ENCODE measurements around the gene NPAT. TPM values are rescaled to one million over a fixed set of nuclear protein-coding genes. Genes with fewer than 3 reads are reported as not detected.

The NPAT gene
- polyA plus RNA-seq, 1 donor from 2014 or later: 10.8 TPM

- H3K27ac ChIP-seq (ENCODE audit: low read length): no peak overlapping the region
- no peaks in the 10 kb centered on the region for H4K20me1 ChIP-seq (ENCODE audit: insufficient read depth)
- TF ChIP-seq POLR2AphosphoS5 (IDR thresholded peaks at IDR 0.05) (no peak), SMC3 (conservative IDR thresholded peaks at IDR 0.05; ENCODE audit: poor library complexity) (peak; percentile 59), CTCF (IDR thresholded peaks at IDR 0.05; ENCODE audit: poor library complexity, severe bottlenecking) (peak; percentile 67), MXI1 (conservative IDR thresholded peaks at IDR 0.05; ENCODE audit: poor library complexity, severe bottlenecking) (no peak), TAF1 (IDR thresholded peaks at IDR 0.05; ENCODE audit: low read depth) (no peak), RAD21 (conservative IDR thresholded peaks at IDR 0.05) (peak; percentile 65)
- no peaks in the 10 kb centered on the region for H3K9me2 ChIP-seq (ENCODE audit: insufficient read depth, low read length)
- no peaks in the 10 kb centered on the region for H3K9me3 ChIP-seq (ENCODE audit: low read length)
- no peak overlapping the region for H3K4me2 ChIP-seq (ENCODE audit: low read length)
- H3K36me3 ChIP-seq (ENCODE audit: insufficient read depth, low read length): no peaks in the 10 kb centered on the region
- no peak overlapping the region for H2AFZ ChIP-seq (ENCODE audit: low read depth, low read length)
- no peaks in the 10 kb centered on the region for H3F3A ChIP-seq (ENCODE audit: insufficient read depth, low read length, poor library complexity, severe bottlenecking)
- no peak overlapping the region for H3K4me3 ChIP-seq (ENCODE audit: low read length)
- H3K79me2 ChIP-seq (replicated peaks; ENCODE audit: insufficient read depth, low read length): no peaks in the 10 kb centered on the region
- H3K9ac ChIP-seq (ENCODE audit: low read length): no peak overlapping the region
- no peaks in the 10 kb centered on the region for H3K27me3 ChIP-seq (ENCODE audit: insufficient read depth, low read depth, low read length)
Measured at GRCh38 chr11:108117746-108118371, 104.6 kb downstream of the NPAT start.

- no peak overlapping the region for H2AFZ ChIP-seq (ENCODE audit: low read depth, low read length)
- TF ChIP-seq REST (IDR thresholded peaks at IDR 0.05; ENCODE audit: borderline replicate concordance): no peak
- TF ChIP-seq SMC3 (conservative IDR thresholded peaks at IDR 0.05; ENCODE audit: poor library complexity): no peak
- no peak for TF ChIP-seq EP300 (conservative IDR thresholded peaks at IDR 0.05; ENCODE audit: poor library complexity, severe bottlenecking)
- TF ChIP-seq CTCF (IDR thresholded peaks at IDR 0.05; ENCODE audit: poor library complexity, severe bottlenecking): no peak
- no peak for TF ChIP-seq RAD21 (conservative IDR thresholded peaks at IDR 0.05)
- no peak for TF ChIP-seq TAF1 (IDR thresholded peaks at IDR 0.05; ENCODE audit: low read depth)
- TF ChIP-seq EZH2 (IDR thresholded peaks at IDR 0.05; ENCODE audit: borderline replicate concordance, insufficient read depth, low read length, poor library complexity, severe bottlenecking): no peak
- no peak for TF ChIP-seq POLR2AphosphoS5 (IDR thresholded peaks at IDR 0.05)
- no peak for TF ChIP-seq MXI1 (conservative IDR thresholded peaks at IDR 0.05; ENCODE audit: poor library complexity, severe bottlenecking)
- no peaks in the 10 kb centered on the region for H3F3A ChIP-seq (ENCODE audit: insufficient read depth, low read length, poor library complexity, severe bottlenecking)
- H4K20me1 ChIP-seq (ENCODE audit: insufficient read depth): no peaks in the 10 kb centered on the region
- no peaks in the 10 kb centered on the region for H3K9me2 ChIP-seq (ENCODE audit: insufficient read depth, low read length)
- no peak overlapping the region for H3K9ac ChIP-seq (ENCODE audit: low read length)
- no peak overlapping the region for H3K27ac ChIP-seq (ENCODE audit: low read length)
- no peak overlapping the region for H3K4me3 ChIP-seq (ENCODE audit: low read length)
- no peaks in the 10 kb centered on the region for H3K27me3 ChIP-seq (ENCODE audit: insufficient read depth, low read depth, low read length)
- H3K79me2 ChIP-seq (replicated peaks; ENCODE audit: insufficient read depth, low read length): no peaks in the 10 kb centered on the region
- H3K36me3 ChIP-seq (ENCODE audit: insufficient read depth, low read length): no peaks in the 10 kb centered on the region
- no peak overlapping the region for H3K4me2 ChIP-seq (ENCODE audit: low read length)
- no peaks in the 10 kb centered on the region for H3K9me3 ChIP-seq (ENCODE audit: low read length)
Measured at GRCh38 chr11:108115500-108116140, 106.8 kb downstream of the NPAT start.
